C1 segment of cervical spinal cord (tissue), 14 donors: ENCODE measurements around the gene GJB5.
"Not testable (repeated sequence)": the region's sequence is repeated elsewhere in the genome, so short reads cannot be mapped to it uniquely, and the experiment has no call there.

Experiments used
- DNase-seq, 14 donors: peaks; one replicate each; lab custom pipeline; 2025; lab: John Stamatoyannopoulos, UW

GJB5 gene

GRCh38 chr1:34754964-34755637 lies at the start of gene GJB5:
Gene GJB5, plus strand, starts transcription at chr1:34755047. Its CDS starts 2,284 bp downstream, at chr1:34757331.
- DNase-seq, result no peak

GRCh38 chr1:34705077-34705476 lies 49.8 kb upstream of the GJB5 start:
- no peak for DNase-seq

GRCh38 chr1:34708106-34708505 lies 46.7 kb upstream of the GJB5 start:
- DNase-seq, result no peak

GRCh38 chr1:34709547-34709946 lies 45.3 kb upstream of the GJB5 start:
- DNase-seq, result no peak

GRCh38 chr1:34710812-34711211 lies 44.0 kb upstream of the GJB5 start:
- no peak for DNase-seq

- DNase-seq, result no peak
Observed at GRCh38 chr1:34711485-34711884, 43.4 kb upstream of the GJB5 start.

GRCh38 chr1:34712007-34712688 lies 42.7 kb upstream of the GJB5 start:
- DNase-seq, result peak in 5 of 14 donors; percentile 14 to 46 (median 33)

- no peak for DNase-seq
Observed at GRCh38 chr1:34713443-34713842, 41.4 kb upstream of the GJB5 start.

- DNase-seq, result no peak
Observed at GRCh38 chr1:34714386-34714785, 40.5 kb upstream of the GJB5 start.

- DNase-seq, result no peak
Observed at GRCh38 chr1:34715139-34715538, 39.7 kb upstream of the GJB5 start.

GRCh38 chr1:34721241-34721640 lies 33.6 kb upstream of the GJB5 start:
- no peak for DNase-seq

GRCh38 chr1:34721646-34722355 lies 33.0 kb upstream of the GJB5 start:
- DNase-seq, result no peak

- DNase-seq, result no peak
Observed at GRCh38 chr1:34726861-34727260, 28.0 kb upstream of the GJB5 start.

GRCh38 chr1:34730485-34730884 lies 24.4 kb upstream of the GJB5 start:
- no peak for DNase-seq

GRCh38 chr1:34732831-34733230 lies 22.0 kb upstream of the GJB5 start:
- not testable (repeated sequence) for DNase-seq

- peak in 1 of 14 donors; percentile 14 for DNase-seq
Observed at GRCh38 chr1:34736692-34737091, 18.2 kb upstream of the GJB5 start.

- not testable (repeated sequence) for DNase-seq
Observed at GRCh38 chr1:34737236-34737635, 17.6 kb upstream of the GJB5 start.

- DNase-seq, result no peak
Observed at GRCh38 chr1:34739613-34740012, 15.2 kb upstream of the GJB5 start.

- DNase-seq, result peak in 1 of 14 donors; percentile 38
Observed at GRCh38 chr1:34740161-34740868, 14.5 kb upstream of the GJB5 start.

- DNase-seq, result peak in 12 of 14 donors; percentile 16 to 84 (median 36)
Observed at GRCh38 chr1:34742667-34743270, 12.1 kb upstream of the GJB5 start.

- no peak for DNase-seq
Observed at GRCh38 chr1:34743775-34744174, 11.1 kb upstream of the GJB5 start.

- no peak for DNase-seq
Observed at GRCh38 chr1:34744851-34745250, 10.0 kb upstream of the GJB5 start.
